Coronary artery (tissue), 2 donors: ENCODE measurements around the gene ZBTB20.
A peak's percentile ranks its signal among the peaks of the same experiment; 100 is the strongest.

ENCODE experiments used
- DNase-seq: peaks from one replicate; pipeline ENCODE4 v3.0.0-alpha.2; 2017; ENCODE audit warnings: low spot score
- H3K27ac ChIP-seq, 2 donors: fragments of 200-600 bp; sonication (generic); one replicate each; pipeline ENCODE4 v1.5.1; 2016 to 2019
- H3K4me3 ChIP-seq: fragments of 200-600 bp; sonication (generic); 2 replicates; pipeline ENCODE4 v1.5.1; 2016; ENCODE audit warnings: mild to moderate bottlenecking, moderate library complexity
- CTCF ChIP-seq: fragments of 200-600 bp; sonication (generic); IDR thresholded peaks from one replicate; pipeline ENCODE4 v1.5.1; 2019; ENCODE audit warnings: antibody characterized with exemption

ZBTB20 gene

GRCh38 chr3:115089481-115089880 is 57.6 kb downstream of the ZBTB20 start:
- DNase-seq: no peak
- Histone ChIP-seq H3K4me3 (no peak overlapping the region), H3K27ac (no peak overlapping the region)
- no peak for TF ChIP-seq CTCF

GRCh38 chr3:115087512-115087911 is 59.6 kb downstream of the ZBTB20 start:
- Histone ChIP-seq H3K4me3 (no peak overlapping the region), H3K27ac (no peak overlapping the region)
- no peak for DNase-seq
- TF ChIP-seq CTCF: no peak

- no peak for TF ChIP-seq CTCF
- Histone ChIP-seq H3K27ac (no peak overlapping the region), H3K4me3 (no peak overlapping the region)
- no peak for DNase-seq
Measured at GRCh38 chr3:115086344-115086743, 60.7 kb downstream of the ZBTB20 start.

GRCh38 chr3:115085197-115085865 is 61.8 kb downstream of the ZBTB20 start:
- Histone ChIP-seq H3K27ac (no peak overlapping the region), H3K4me3 (peak overlapping the region; percentile 5)
- TF ChIP-seq CTCF: no peak
- DNase-seq: no peak

- Histone ChIP-seq H3K27ac (no peak overlapping the region), H3K4me3 (peak overlapping the region; percentile 5)
- no peak for DNase-seq
- no peak for TF ChIP-seq CTCF
Measured at GRCh38 chr3:115084686-115085085, 62.4 kb downstream of the ZBTB20 start.

GRCh38 chr3:115082260-115082659 is 64.8 kb downstream of the ZBTB20 start:
- no peak for TF ChIP-seq CTCF
- H3K27ac ChIP-seq: no peak overlapping the region

GRCh38 chr3:115081444-115081843 is 65.6 kb downstream of the ZBTB20 start:
- Histone ChIP-seq H3K27ac (no peak overlapping the region), H3K4me3 (no peak overlapping the region)
- no peak for DNase-seq
- TF ChIP-seq CTCF: no peak

More at GRCh38 chr3:115082260-115082659, 64.8 kb downstream of the ZBTB20 start:
- DNase-seq: no peak
- H3K4me3 ChIP-seq: no peak overlapping the region
